GM06990 (cell line): Measurements from ENCODE around the gene SH2D7.

Experiments
- DNase-seq: peaks from one replicate; pipeline ENCODE4 v3.0.0-alpha.2; 2011; ENCODE audit not compliant: insufficient read length; ENCODE audit errors: extremely low read depth
- H3K27me3 ChIP-seq: replicated peaks from 2 replicates; pipeline ENCODE4 v1.6.0; 2011; ENCODE audit warnings: low read length; ENCODE audit not compliant: control insufficient read depth, insufficient read depth
- H3K36me3 ChIP-seq: 2 replicates; pipeline ENCODE4 v1.5.1; 2011; ENCODE audit warnings: low read length; ENCODE audit not compliant: control insufficient read depth, insufficient read depth
- H3K4me3 ChIP-seq: replicated peaks from 2 replicates; pipeline ENCODE4 v1.5.1; 2011; ENCODE audit warnings: low read depth, mild to moderate bottlenecking, control low read depth, low read length
- TF ChIP-seq, protein P1 (sequence below): IDR thresholded peaks from 2 replicates; pipeline ENCODE4 v1.5.1; 2011; ENCODE audit warnings: low read length, control low read depth, mild to moderate bottlenecking, inconsistent platforms; ENCODE audit not compliant: insufficient read depth, poor library complexity, severe bottlenecking

SH2D7 gene

GRCh38 chr15:78073046-78073787 is 19.1 kb upstream of the SH2D7 start:
- TF ChIP-seq, protein P1, sequence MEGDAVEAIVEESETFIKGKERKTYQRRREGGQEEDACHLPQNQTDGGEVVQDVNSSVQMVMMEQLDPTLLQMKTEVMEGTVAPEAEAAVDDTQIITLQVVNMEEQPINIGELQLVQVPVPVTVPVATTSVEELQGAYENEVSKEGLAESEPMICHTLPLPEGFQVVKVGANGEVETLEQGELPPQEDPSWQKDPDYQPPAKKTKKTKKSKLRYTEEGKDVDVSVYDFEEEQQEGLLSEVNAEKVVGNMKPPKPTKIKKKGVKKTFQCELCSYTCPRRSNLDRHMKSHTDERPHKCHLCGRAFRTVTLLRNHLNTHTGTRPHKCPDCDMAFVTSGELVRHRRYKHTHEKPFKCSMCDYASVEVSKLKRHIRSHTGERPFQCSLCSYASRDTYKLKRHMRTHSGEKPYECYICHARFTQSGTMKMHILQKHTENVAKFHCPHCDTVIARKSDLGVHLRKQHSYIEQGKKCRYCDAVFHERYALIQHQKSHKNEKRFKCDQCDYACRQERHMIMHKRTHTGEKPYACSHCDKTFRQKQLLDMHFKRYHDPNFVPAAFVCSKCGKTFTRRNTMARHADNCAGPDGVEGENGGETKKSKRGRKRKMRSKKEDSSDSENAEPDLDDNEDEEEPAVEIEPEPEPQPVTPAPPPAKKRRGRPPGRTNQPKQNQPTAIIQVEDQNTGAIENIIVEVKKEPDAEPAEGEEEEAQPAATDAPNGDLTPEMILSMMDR = no peak
- no peak overlapping the region for H3K4me3 ChIP-seq
- no peak for DNase-seq
- no peaks in the 10 kb centered on the region for H3K27me3 ChIP-seq
- H3K36me3 ChIP-seq = no peaks in the 10 kb centered on the region

DNA sequence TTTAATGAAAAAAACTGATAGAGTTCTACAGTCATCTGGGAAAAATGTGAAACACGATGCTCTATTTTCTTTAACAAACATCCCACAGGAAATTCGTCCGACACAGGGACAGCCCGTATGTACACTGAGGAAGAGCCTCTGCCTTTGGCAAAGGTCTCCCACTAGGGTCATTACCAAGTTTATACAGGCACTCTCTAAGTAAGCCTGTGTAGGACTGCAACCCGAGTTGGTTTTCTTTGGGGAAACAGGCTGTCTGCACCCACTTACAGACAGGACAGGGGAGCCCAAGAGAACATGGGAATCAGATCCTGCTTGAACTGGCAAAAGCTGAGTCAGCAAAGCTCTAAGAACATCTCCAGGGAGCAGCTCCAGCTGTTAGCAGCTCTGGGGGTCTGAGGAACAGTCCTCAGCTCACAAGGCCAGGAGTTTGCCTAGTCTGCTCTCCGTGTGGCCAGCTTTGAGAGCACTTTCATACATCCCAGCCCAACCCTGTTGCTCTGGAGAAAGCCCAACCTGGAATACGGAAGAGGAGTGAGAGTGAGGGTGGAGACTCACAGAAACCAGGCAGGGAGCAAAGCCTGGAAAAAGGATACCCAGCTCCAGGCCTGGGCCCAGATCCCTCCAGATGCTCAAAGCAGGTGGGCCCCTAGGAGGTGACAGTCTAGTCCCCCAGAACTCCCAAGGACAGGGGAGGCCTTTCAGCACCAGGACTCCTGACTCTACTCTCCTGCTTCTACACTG is 16.7 kb upstream of the SH2D7 start:
- Histone ChIP-seq H3K27me3 (no peaks in the 10 kb centered on the region), H3K4me3 (peak overlapping the region; percentile 93; the same call in 1 of the 2 replicates), H3K36me3 (no peaks in the 10 kb centered on the region)
- no peak for DNase-seq
- TF ChIP-seq, protein P1 = no peak

DNA sequence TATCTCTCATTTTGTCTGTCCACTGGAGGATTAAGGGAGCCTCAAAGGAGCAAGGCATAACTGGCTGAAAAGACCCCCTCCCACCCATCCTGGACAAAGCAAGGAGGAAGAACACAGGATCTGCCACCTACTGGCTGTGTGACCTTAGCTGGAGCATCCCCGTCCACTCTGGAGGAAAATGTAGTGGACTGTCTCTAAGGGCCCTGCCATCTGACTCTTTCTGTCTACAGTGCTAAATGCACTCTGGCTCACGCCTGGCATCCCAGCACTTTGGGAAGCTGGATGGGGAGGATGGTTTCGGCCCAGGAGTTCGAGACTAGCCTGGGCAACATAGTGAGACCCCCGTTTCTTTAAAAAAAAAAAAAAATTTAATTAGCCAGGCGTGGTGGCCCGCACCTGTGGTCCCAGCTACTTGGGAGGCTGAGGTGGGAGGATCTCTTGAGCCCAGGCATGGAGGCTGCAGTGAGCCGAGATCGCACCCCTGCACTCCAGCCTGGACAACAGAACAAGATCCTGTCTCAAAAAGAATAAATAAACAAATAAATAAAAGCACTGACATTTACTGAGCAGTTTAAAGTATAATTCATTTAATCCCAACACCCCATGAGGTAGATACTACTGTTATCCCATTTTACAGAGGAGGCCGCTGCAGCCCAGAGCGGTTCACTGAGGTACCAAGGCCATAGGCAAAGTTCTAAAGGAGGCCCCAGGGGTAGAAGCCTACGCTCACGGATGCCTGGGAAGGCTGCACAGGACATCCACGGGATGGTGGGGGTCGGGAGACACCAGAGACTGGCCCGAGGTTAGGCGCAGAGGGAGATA is 15.9 kb upstream of the SH2D7 start:
- Histone ChIP-seq H3K27me3 (no peaks in the 10 kb centered on the region), H3K36me3 (no peaks in the 10 kb centered on the region)
- TF ChIP-seq, protein P1 = no peak

DNA sequence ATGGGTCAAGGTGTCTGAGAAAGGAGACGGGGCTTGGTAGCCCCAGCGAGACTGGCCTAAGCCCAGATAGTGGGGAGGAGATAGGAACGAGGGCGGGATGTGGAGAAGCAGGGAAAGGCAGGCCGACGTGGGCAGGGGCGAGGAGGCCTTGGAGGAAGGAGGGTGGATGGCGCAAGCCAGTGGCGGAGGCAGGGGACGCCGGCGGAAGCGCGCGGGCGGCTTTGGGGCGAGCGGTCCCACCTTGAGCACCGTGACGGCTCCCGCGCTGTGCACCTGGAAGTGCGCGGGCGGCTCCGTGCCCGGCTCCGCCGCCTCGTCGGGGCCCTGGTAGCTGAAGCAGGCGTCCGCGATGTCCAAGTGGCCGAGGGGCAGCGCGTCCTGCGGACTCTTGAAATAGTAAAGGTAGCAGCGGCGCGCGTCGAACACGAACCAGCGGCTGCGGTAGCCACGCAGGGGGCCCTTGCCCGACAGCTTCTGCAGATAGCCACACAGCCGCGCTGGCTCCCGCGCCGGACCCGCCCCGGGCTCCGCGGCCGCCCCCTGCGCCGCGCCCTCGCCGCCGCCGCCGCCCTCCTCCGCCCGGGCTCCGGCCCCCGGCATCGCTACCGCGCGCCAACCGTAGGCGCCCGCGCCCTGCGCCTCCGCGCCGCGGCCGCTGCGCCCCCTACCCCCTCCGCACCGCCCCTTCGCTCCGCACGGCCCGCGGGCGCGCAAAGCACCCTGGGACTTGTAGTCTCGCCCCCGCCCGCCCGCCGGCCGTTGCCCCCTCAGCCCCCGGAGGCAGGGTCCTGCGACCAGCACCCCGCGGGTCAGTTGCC is 15.1 kb upstream of the SH2D7 start, which contains the start of gene TBC1D2B:
TBC1D2B (minus strand) TSS at position 659 of the 818 bp plus-strand sequence; CDS start at position 600, 59 bp downstream.
- Histone ChIP-seq H3K4me3 (peak within 1 kb of the TSS; percentile 93), H3K36me3 (no peaks in the 10 kb centered on the region), H3K27me3 (no peaks in the 10 kb centered on the region)
- TF ChIP-seq, protein P1 = no peak
- peak; percentile 77 for DNase-seq

More for the DNA sequence above, 15.9 kb upstream of the SH2D7 start:
- H3K4me3 ChIP-seq = peak overlapping the region; percentile 93
- no peak for DNase-seq

GRCh38 chr15:78077871-78078210 is 14.5 kb upstream of the SH2D7 start:
- H3K4me3 ChIP-seq = peak overlapping the region; percentile 93
- TF ChIP-seq, protein P1 = no peak
- DNase-seq = no peak

More at GRCh38 chr15:78077871-78078210, 14.5 kb upstream of the SH2D7 start:
- Histone ChIP-seq H3K27me3 (no peaks in the 10 kb centered on the region), H3K36me3 (no peaks in the 10 kb centered on the region)
